Measurements from ENCODE around the gene HSD17B4.
A peak's percentile ranks its signal among the peaks of the same experiment; 100 is the strongest.
"Not testable (repeated sequence)": the region's sequence is repeated elsewhere in the genome, so short reads cannot be mapped to it uniquely, and the experiment has no call there.

HSD17B4 gene

DNA sequence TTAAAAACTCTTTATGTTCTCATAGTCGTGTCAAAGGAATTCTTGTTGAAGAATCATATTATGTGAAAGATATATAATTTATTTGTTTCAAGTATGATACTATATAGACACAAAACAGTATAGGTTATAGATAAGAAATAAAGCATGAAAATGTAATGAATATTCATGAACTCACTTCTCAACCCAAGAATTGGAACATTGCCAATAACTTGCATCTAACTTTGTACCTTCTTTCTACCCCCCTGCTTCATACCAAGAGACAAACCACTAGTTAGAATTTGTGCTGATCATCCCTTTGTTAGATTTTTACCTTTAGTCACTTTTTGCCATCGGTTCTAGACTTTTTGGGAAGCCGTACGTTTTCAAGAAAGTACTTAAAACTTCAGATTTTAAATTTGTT lies 32.6 kb downstream of the HSD17B4 start:
- no peak for DNase-seq

- no peak for DNase-seq
These were observed 49.4 kb downstream of the HSD17B4 start for GRCh38 chr5:119501671-119502179.

- DNase-seq: not testable (repeated sequence)
These were observed 51.6 kb downstream of the HSD17B4 start for GRCh38 chr5:119503939-119504338.

DNA sequence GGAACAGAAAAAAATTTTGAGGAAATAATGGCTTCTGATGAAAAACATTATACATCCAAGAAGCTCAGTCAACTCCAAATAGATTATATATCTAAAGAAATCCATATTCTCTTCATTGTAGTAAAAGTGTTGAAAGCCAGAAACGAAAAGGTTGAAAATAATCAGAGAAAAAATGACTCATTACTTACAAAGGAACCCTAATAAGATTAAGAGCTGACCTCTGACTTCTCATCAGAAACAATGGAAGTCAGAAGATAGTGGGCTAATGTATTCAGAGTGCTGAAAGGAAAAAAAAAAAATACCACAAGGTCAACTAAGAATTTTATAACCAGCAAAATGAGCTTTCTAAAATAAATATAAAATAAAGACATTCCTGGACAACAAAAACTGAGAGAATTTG lies 60.0 kb downstream of the HSD17B4 start:
- DNase-seq: no peak

DNA sequence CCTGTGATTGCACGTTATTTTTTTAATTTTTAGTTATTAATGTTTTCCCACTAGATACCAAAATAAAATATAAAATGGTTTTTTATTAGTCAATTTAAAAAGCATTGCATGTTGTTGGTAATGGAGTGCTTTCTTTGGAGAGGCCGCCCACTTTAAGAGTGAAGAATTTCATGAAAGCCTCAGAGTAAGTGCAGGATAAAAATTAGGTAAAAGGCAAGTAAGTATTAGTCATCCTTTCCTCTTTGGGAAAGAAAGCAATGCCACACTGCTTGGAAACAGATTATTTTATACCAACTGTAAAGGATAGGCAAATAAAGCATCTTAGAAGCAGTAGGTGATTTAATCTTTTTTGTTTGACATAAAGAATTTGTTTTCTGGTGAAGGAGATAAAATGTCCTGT lies 62.9 kb downstream of the HSD17B4 start:
- no peak for DNase-seq

GRCh38 chr5:119517115-119517514 lies 64.8 kb downstream of the HSD17B4 start:
- DNase-seq: not testable (repeated sequence)

DNA sequence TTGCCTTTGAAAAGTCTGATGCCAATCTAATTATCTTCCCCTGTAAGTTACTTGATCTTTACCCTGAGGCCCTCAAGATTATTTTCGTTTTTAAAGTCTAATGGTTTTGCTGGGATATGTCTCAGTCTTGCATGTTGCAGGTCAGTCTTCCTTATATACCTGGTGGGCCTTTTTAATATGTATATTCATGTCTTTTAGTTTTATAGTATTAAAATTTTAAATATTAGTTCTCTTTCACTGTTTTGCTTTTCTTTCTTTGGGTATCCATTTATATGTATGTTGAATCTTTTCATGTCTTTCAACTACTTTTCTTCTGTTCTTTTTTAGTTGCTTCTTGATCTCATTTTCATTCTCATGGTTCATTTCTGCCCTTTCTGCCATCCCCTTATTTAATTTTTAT lies 68.9 kb downstream of the HSD17B4 start:
- DNase-seq: no peak

- no peak for DNase-seq
These were observed 70.5 kb downstream of the HSD17B4 start for GRCh38 chr5:119522841-119523240.

- no peak for DNase-seq
These were observed 72.2 kb downstream of the HSD17B4 start for GRCh38 chr5:119524485-119524884.

- DNase-seq: no peak
These were observed 75.1 kb downstream of the HSD17B4 start for GRCh38 chr5:119527351-119527750.

- DNase-seq: no peak
These were observed 77.5 kb downstream of the HSD17B4 start for GRCh38 chr5:119529811-119530210.

GRCh38 chr5:119532637-119533036 lies 80.3 kb downstream of the HSD17B4 start:
- no peak for DNase-seq

DNA sequence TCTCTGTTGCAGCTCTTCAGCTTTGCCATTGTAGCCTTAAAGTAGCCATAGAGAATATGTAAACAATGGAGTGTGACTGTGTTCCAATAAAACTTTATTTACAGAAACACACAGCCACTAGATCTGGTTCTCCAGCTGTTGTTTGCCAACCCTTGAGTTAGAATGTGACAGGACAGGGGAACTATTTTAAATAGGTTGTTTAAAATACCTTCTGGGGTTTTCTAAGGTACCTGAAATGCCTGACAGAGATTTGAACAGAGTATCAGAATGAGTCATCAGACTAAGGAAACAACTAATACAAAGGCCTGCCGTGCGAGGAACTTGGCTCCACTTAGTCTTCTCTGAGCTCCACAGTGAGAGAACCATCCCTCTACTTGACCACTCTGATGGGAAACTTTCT lies 85.4 kb downstream of the HSD17B4 start:
- DNase-seq: peak; percentile 79

DNA sequence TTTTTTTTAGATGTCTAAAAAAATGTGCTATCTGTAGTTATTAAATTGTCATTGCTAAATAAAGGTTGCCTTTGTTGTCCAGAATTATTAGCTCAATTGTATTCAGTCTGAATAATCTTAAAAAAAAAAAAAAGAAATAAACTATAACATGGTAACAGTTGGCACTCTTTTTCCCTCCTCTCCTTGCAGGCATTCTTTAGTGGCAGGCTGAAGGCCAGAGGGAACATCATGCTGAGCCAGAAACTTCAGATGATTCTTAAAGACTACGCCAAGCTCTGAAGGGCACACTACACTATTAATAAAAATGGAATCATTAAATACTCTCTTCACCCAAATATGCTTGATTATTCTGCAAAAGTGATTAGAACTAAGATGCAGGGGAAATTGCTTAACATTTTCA lies 89.4 kb downstream of the HSD17B4 start:
- no peak for DNase-seq

DNA sequence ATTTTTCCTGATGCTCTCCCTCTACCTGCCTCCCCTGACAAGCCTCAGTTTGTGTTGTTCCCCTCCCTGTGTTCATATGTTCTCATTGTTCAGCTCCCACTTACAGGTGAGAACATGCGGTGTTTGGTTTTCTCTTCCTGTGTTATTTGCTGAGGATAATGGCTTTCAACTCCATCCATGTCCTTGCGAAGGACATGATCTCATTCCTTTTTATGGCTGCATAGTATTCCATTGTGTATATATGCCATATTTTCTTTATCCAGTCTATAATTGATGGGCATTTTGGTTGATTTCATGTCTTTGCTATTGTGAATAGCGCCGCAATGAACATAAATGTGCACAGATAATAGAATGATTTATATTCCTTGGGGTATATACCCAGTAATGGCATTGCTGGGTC lies 99.5 kb downstream of the HSD17B4 start:
- DNase-seq: no peak

- no peak for DNase-seq
These were observed 102.3 kb downstream of the HSD17B4 start for GRCh38 chr5:119554597-119554996.

GRCh38 chr5:119570910-119571309 lies 118.6 kb downstream of the HSD17B4 start:
- DNase-seq: no peak

DNA sequence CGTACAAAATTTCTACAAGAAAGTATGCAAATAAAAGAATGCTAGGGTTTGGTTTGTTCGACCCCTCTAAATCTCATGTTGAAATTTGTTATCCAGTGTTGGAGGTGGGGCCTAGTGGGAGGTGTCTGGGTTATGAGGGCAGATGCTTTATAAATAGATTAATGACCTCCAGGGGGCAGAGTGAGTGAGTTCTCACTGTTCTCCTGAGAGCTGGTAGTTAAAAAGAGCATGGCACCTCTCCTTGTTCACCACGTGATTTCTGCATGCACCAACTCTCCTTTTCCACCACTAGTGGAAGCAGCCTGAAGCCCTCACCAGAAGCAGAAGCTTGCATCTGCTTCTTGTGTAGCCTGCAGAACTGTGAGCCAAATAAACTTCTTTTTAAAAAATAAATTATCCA lies 126.6 kb downstream of the HSD17B4 start:
- peak; percentile 92 for DNase-seq

DNA sequence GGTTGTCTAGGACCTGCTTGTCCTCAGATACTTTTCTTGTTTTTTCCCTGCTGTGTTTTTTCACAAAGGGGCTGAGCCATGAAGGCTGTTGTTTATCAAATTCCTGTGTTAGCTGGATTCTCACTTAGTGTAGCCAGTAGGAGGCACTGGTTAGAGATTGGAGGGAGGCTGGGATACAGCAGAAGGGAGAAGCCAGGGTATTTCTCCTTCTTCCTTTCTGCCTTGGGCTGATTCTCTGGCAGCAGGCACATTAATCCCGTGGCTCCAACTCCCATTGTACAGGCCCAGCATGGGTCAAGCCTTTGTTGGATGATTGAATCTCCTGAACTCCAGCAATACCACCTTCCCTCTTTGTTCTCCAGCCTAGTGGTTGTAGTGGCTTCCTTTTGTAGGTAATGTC lies 130.7 kb downstream of the HSD17B4 start:
- no peak for DNase-seq

DNA sequence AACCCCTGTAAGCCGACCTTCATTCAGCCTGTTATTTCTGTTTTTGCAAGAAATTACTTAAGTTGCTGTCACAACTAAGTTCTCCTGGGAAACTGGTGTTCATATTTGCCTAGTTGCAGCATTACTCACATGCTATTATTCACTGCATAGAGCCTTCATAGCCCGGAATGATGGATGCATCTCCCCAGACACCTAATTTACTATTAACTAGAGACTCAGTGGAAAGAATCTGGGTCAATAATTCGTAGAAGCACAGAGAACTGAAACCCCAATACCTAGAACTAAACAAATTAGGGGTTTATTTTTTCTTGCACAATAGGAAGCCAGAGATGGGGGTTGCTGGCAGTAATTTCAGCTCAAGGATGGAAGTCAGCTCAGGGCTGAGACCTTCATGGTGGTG lies 131.4 kb downstream of the HSD17B4 start:
- no peak for DNase-seq
